HCT116 (cell line): ENCODE data around the gene ARHGAP45. TPM values are rescaled to one million over a fixed set of nuclear protein-coding genes. Genes with fewer than 3 reads are reported as not detected.

Source experiments
- ATAC-seq: fragments of 200-7000 bp; cut with Tn5 transposase; 2 replicates; pipeline ENCODE4 v1.9.1; 2020; ENCODE audit warnings: mild to moderate bottlenecking, moderate library complexity
- BruUV-seq: library from RNA; stranded (reverse); fragments of 400-500 nt; replicated peaks from 2 replicates; lab custom pipeline; 2021; lab: Mats Ljungman, UMichigan
- CTCF ChIA-PET: fragments of 300-600 bp; sonication (Branson Sonifier 250); formaldehyde crosslinking; loops from one replicate; lab custom pipeline; 2021; ENCODE audit warnings: antibody characterized with exemption; lab: Charles Lee
- POLR2A ChIA-PET: fragments of 300-600, 350-600 bp; sonication (Branson Sonifier 250); formaldehyde crosslinking; loops from one replicate; lab custom pipeline; 2021; ENCODE audit warnings: antibody characterized with exemption; lab: Charles Lee
- RAD21 ChIA-PET, 2 experiments: fragments of 300-600 bp; sonication (Branson Sonifier 250); formaldehyde crosslinking; loops; one replicate each; lab custom pipeline; 2023; ENCODE audit warnings: low total read pairs in 2 of 2; ENCODE audit not compliant: uncharacterized antibody in 2 of 2, unreplicated experiment in 2 of 2, low non-redundant PET in 1 of 2; lab: Charles Lee
- DNase-seq: peaks from one replicate; pipeline ENCODE4 v3.0.0-alpha.2; 2010; ENCODE audit warnings: low read depth, low spot score
- H2AFZ ChIP-seq: fragments of 200-600 bp; shearing (Covaris generic), sonication (generic); 2 replicates; pipeline ENCODE4 v1.6.1; 2017; ENCODE audit warnings: low read depth, mixed run types, mixed read lengths, antibody characterized with exemption, low read length; ENCODE audit not compliant: poor library complexity, severe bottlenecking
- H3K27ac ChIP-seq: 2 replicates; pipeline ENCODE4 v1.5.1; 2012; ENCODE audit warnings: low read depth, low read length
- H3K27me3 ChIP-seq: fragments of 200-600 bp; sonication (generic); 2 replicates; pipeline ENCODE4 v1.6.1; 2016; ENCODE audit warnings: mixed run types, low read length, mixed read lengths; ENCODE audit not compliant: insufficient read depth
- H3K36me3 ChIP-seq, 2 experiments: fragments of 200-500 bp in 1 of 2; fragments of 200-600 bp in 1 of 2; sonication (Bioruptor generic) in 1 of 2; sonication (generic) in 1 of 2; 2 replicates each; pipeline versions ENCODE4 v1.5.1 to v1.6.1; 2014 to 2016; ENCODE audit warnings: low read length in 2 of 2, inconsistent platforms in 1 of 2, mixed read lengths in 1 of 2, mixed run types in 1 of 2; ENCODE audit not compliant: insufficient read depth in 2 of 2, control insufficient read depth in 1 of 2
- H3K4me1 ChIP-seq, 2 experiments: fragments of 200-600 bp in 1 of 2; sonication (generic) in 1 of 2; 2 replicates each; pipeline versions ENCODE4 v1.5.1 to v1.6.1; 2012 to 2017; ENCODE audit warnings: low read length in 2 of 2, inconsistent platforms in 1 of 2, mild to moderate bottlenecking in 1 of 2, mixed read lengths in 1 of 2, mixed run types in 1 of 2, moderate library complexity in 1 of 2; ENCODE audit not compliant: insufficient read depth in 2 of 2, control insufficient read depth in 1 of 2
- H3K4me2 ChIP-seq: fragments of 200-600 bp; sonication (generic); 2 replicates; pipeline ENCODE4 v1.6.1; 2017; ENCODE audit warnings: mixed run types, low read length, mixed read lengths
- H3K4me3 ChIP-seq, 2 experiments: fragments of 200-600 bp in 1 of 2; sonication (generic) in 1 of 2; replicated peaks in 1 of 2; 2 replicates each; pipeline ENCODE4 v1.5.1; 2011 to 2016; ENCODE audit warnings: low read length in 2 of 2, control low read depth in 1 of 2, low read depth in 1 of 2, mild to moderate bottlenecking in 1 of 2, mixed read lengths in 1 of 2, mixed run types in 1 of 2
- H3K79me2 ChIP-seq: fragments of 200-600 bp; sonication (generic); 2 replicates; pipeline ENCODE4 v1.6.1; 2017; ENCODE audit warnings: mild to moderate bottlenecking, mixed run types, low read length, moderate library complexity, mixed read lengths; ENCODE audit not compliant: insufficient read depth
- H3K9ac ChIP-seq: fragments of 200-600 bp; sonication (generic); 2 replicates; pipeline ENCODE4 v1.6.1; 2016; ENCODE audit warnings: low read length, mixed read lengths
- H3K9me2 ChIP-seq: fragments of 200-600 bp; sonication (generic), shearing (Covaris generic); 2 replicates; pipeline ENCODE4 v1.6.1; 2017; ENCODE audit warnings: mixed run types, mild to moderate bottlenecking, moderate library complexity; ENCODE audit not compliant: insufficient read depth
- H3K9me3 ChIP-seq, 2 experiments: fragments of 200-500 bp in 1 of 2; fragments of 200-600 bp in 1 of 2; sonication (Bioruptor generic) in 1 of 2; sonication (generic) in 1 of 2; 2 replicates each; pipeline ENCODE4 v1.6.1; 2014 to 2017; ENCODE audit warnings: low read length in 2 of 2, mixed read lengths in 2 of 2, inconsistent platforms in 1 of 2, low read depth in 1 of 2, mild to moderate bottlenecking in 1 of 2, mixed run types in 1 of 2, moderate library complexity in 1 of 2; ENCODE audit not compliant: control insufficient read depth in 1 of 2, insufficient read depth in 1 of 2
- H4K20me1 ChIP-seq: fragments of 200-600 bp; sonication (generic), shearing (Covaris generic); 2 replicates; pipeline ENCODE4 v1.6.1; 2017; ENCODE audit warnings: mixed run types, mild to moderate bottlenecking, moderate library complexity; ENCODE audit not compliant: insufficient read depth
- CEBPB ChIP-seq: IDR thresholded peaks from 2 replicates; pipeline ENCODE4 v1.6.1; 2012; ENCODE audit warnings: low read depth
- FOSL1 ChIP-seq: IDR thresholded peaks from 2 replicates; pipeline ENCODE4 v1.6.1; 2012; ENCODE audit warnings: low read depth
- POLR2A ChIP-seq: IDR thresholded peaks from 2 replicates; pipeline ENCODE4 v1.7.0; 2011; ENCODE audit warnings: borderline replicate concordance; ENCODE audit not compliant: insufficient read depth, insufficient read length; ENCODE audit errors: extremely low read depth
- POLR2AphosphoS5 ChIP-seq: IDR thresholded peaks from 2 replicates; pipeline ENCODE4 v1.6.1; 2011; ENCODE audit warnings: mild to moderate bottlenecking, low read depth, low read length, moderate library complexity
- SRF ChIP-seq: IDR thresholded peaks from 2 replicates; pipeline ENCODE4 v1.6.1; 2012; ENCODE audit warnings: low read depth
- YY1 ChIP-seq: IDR thresholded peaks from 2 replicates; pipeline ENCODE4 v1.6.1; 2011; ENCODE audit warnings: low read length, low read depth, moderate library complexity, mild to moderate bottlenecking; ENCODE audit not compliant: insufficient replicate concordance; ENCODE audit errors: extremely low read depth
- ZBTB33 ChIP-seq: IDR thresholded peaks from 2 replicates; pipeline ENCODE4 v1.6.1; 2011; ENCODE audit warnings: mild to moderate bottlenecking, low read length, moderate library complexity; ENCODE audit not compliant: insufficient replicate concordance; ENCODE audit errors: extremely low read depth
- intact Hi-C: fragments of 100-400 bp; cut with micrococcal nuclease; formaldehyde crosslinking; loops from 2 replicates; pipeline ENCODE4 v1.10.0; 2022
- total RNA-seq: library from RNA; stranded (reverse); gene quantifications from one replicate; pipeline ENCODE4 v1.2.1, GENCODE V29; 2021; ENCODE audit not compliant: unreplicated experiment

Gene ARHGAP45
- total RNA-seq, 1 experiment from 2014 or later, result 30.4 TPM

DNA sequence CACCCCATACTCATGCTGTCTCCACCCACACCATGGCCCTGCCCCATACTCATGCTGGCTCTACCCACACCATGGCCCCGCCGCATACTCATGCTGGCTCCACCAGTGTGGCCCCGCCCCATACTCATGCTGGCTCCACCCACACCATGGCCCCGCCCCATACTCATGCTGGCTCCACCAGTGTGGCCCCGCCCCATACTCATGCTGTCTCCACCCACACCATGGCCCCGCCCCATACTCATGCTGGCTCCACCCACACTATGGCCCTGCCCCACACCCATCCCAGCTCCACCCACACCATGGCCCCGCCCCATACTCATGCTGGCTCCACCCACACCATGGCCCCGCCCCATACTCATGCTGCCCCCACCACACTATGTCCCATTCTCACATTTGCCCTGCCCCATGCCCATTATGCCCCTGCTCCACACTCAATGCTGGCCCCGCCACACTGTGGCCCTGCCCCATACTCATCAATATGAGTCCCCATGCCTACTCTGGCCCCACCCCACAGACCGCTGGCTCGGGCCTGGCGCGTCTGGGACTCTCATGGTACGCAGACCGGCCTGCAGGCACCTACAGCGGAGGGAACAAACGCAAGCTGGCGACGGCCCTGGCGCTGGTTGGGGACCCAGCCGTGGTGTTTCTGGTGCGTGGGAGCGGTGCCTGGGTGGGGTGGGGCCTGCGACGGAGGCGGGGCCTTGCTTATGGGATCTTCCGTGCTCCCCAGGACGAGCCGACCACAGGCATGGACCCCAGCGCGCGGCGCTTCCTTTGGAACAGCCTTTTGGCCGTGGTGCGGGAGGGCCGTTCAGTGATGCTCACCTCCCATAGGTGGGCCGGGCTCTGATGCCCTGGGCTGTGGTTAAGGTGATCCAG is 3.7 kb upstream of the ARHGAP45 start:
- intact Hi-C loops, result loop anchor here (5.0 kb wide), 1 partner anchor 39 kb away; the partner anchor contains the start of gene GPX4
- peak overlapping the region; percentile 92 for H3K9ac ChIP-seq
- no peaks in the 10 kb centered on the region for H3K9me2 ChIP-seq
- RAD21 ChIA-PET, result no interaction called here
- POLR2A ChIA-PET, result interaction anchor here (1.1 to 1.4 kb wide), 3 partner anchors 8 to 41 kb away, joined by 3 to 4 read pairs (median 3); partner anchors contain the start of gene GPX4
- peaks cover 30 to 58% of the 10 kb centered on the region in 2 experiments for H3K4me1 ChIP-seq
- ATAC-seq, result 0 out of 2 replicates have a peak, but pooled peaks have one; percentile 4
- BruUV-seq, result no TSS peak
- peaks cover 19% of the 10 kb centered on the region; the same call in 1 of the 2 replicates for H3K79me2 ChIP-seq
- H4K20me1 ChIP-seq, result no peaks in the 10 kb centered on the region
- no peaks in the 10 kb centered on the region for H3K9me3 ChIP-seq
- H3K4me3 ChIP-seq, result no peak overlapping the region
- CTCF ChIA-PET, result interaction anchor here (0.7 to 1.3 kb wide), 2 partner anchors 41 to 104 kb away, joined by 3 to 6 read pairs; partner anchors contain the start of gene GPX4
- H2AFZ ChIP-seq, result no peak overlapping the region
- peak; percentile 78 for DNase-seq
- no peaks in the 10 kb centered on the region for H3K27me3 ChIP-seq
- no peak for TF ChIP-seq SRF
- no peak for TF ChIP-seq ZBTB33
- TF ChIP-seq FOSL1, result no peak
- TF ChIP-seq POLR2A, result no peak
- TF ChIP-seq YY1, result no peak
- TF ChIP-seq POLR2AphosphoS5, result peak; percentile 35; the same call in 1 of the 2 replicates
- no peak for TF ChIP-seq CEBPB
- TF ChIP-seq, all 23 proteins: peak for 1
- peak overlapping the region; percentile 94 for H3K4me2 ChIP-seq
- H3K27ac ChIP-seq, result peak overlapping the region; percentile 100
- H3K36me3 ChIP-seq, result no peaks in the 10 kb centered on the region
